HG03066 (cell line): ENCODE results near the gene C1QTNF1.
A peak's percentile ranks its signal among the peaks of the same experiment; 100 is the strongest.
"Not testable (repeated sequence)": the region's sequence is repeated elsewhere in the genome, so short reads cannot be mapped to it uniquely, and the experiment has no call there.

ENCODE experiments used
- ATAC-seq: cut with Tn5 transposase; IDR thresholded peaks from one replicate; pipeline ENCODE4 v1.9.1; 2021; ENCODE audit warnings: low read depth; ENCODE audit not compliant: unreplicated experiment

The C1QTNF1 gene

DNA sequence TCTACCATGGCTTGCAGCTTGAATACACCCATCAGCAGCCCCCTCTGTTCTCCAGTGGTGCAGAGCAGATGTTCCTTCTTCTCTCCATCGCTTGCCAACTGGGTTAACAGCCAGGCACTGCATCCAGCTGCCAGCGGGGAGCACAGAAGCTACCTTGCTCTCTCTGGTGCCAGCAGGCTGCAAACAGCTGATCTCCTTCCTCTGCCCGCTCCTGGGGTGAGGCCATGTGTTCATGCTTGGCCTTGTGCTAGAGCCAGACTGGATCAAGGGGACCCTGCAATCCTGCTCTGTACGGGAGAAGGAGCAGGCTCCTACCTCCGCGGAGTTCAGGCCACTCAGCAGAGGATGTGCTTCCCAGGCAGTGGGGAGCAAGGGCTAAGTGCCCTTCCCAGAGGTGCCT lies 26.6 kb downstream of the C1QTNF1 start:
- ATAC-seq = no peak

DNA sequence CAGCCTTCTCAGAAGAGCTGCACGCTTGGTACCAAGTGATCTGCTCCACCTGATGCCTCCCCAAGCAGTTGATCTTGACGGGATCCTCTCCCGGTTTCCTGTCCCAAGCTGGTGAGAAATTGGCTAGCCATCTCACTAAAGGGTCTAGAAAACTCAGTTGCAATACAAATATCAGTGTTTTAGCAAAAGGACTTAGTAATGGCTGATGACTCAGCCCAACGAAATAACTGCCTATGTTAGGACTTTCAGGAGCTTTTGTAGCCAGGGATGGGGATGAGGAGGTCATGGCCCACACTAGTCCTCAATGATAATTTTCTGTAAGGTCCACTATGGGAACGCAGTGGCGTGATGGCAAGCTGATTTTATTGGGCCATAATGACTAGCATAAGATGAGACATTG lies 27.3 kb downstream of the C1QTNF1 start:
- no peak for ATAC-seq

DNA sequence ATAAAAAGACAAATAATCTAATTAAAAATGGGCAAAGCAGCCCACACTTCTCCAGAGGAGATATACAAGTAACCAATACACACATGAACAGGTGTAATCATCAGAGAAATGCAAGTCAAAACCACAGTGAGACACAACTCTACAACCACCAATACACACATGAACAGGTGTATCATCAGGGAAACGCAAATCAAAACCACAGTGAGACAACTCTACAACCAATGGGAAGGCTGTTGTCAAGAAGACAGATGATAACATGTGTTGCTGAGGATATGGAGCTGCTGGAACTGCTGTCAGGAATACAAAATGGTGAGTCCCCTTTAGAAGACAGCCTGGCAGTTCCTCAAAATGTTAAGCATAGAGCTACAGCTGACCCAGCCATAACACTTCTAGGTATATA lies 28.2 kb downstream of the C1QTNF1 start:
- ATAC-seq = no peak

DNA sequence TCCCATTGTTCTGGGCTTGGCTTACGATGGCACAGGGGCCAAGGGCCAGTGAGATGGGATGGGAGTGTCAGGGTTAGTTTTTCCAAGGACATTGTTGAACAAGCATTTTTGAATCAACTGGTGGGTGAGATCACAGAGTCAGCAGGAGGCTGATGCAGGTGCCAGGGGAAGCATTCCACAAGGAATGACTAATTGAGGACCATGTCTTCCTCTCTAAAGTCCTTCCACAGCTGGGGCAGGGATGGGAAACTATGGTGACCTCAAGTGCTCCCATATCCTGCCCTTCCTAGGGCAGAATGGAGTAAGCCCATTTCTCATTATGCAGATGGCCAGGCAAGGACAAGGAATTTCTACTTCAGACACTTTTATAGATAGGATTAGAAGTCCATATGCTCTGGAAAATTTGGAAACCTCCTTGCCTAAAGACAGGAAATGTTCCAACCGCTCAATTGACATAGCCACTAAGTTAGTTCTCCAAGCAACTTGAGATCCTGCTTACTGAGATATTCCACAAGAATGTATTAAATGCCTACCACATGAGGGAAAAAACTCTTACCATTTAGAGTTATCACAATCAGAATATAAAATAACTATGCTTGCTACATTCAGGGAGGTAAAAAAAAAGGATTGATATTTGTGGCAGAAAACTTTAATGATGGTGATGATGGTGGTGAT lies 29.4 kb downstream of the C1QTNF1 start:
- no peak for ATAC-seq

DNA sequence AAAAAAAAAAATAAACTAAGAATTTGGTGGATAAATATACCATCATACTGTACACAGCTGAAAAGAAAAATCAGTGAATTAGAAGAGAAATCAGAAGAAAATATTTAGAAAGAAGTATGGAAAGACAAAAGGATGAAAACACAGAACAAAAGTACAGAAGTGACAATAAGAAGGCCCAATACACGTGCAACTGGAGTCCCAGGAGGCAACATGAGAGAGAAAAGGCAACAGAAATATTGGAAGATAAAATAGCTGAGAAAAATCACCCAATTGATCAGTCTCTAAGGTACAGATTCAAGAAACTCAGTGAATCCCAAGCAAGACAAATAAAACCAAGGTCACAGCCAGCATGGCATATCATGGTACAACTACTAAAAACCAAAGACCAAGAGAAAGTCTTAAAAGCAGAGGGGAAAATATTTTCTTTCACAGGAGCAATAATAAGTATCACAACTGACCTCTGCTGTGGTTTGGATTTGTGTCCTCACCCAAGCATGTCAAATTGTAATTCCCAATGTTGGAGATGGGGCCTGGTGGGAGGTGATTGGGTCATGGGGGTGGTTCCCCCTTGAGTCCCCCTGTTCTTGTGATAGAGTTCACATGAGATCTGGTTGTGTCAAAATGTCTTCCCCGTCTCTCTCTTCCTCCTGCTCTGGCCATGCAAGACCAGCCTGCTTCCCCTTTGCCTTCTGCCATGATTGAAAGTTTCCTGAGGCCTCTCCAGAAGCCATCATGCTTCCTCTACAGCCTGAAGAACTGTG lies 30.4 kb downstream of the C1QTNF1 start:
- no peak for ATAC-seq

DNA sequence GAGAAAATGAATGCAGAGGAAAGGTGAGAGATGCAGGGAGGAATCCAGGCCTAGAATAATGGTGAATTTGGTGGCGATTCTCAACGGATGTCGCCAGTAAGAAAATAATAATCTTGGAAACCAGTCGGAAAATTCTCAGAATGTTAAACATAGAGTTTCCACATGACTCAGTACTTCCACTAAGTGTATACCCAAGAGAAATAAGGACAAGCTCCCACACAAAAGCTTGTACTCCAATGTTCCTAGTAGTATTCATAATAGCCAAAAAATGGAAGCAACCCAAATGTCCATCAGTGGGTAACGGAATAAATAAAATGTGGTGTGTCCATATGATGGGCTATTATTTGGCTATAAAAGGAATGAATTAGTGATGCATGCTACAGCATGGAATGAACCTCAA lies 31.2 kb downstream of the C1QTNF1 start:
- no peak for ATAC-seq

DNA sequence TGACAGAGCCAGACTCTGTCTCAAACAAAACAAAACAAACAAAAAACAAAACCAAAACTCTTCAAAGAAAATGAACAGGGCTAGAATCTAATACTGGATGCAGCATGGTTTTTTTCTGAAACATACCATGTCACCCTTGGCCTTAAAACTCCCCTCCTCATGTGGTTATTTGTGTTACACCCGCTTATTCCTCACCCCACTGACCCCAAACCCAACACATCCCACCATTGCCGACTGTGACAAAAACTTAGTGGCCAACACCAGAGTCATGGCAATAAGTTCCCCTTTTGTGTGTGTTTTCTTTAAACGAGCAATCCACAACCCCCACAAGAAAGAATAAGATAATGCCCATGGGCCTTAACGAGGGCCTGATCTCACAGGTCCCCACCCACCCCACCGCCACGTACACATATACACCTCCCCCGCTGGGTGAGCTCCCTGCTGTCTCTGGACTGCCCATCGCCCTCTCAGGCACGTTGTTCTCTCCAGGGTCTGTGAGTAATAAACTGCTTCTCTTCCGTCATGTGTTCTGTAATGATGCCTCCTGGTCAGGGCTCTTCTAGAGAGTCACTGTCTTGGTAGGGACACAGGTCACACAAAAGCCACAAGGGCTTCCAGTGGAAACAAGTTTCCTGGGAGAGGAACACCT lies 33.9 kb downstream of the C1QTNF1 start:
- ATAC-seq = no peak

DNA sequence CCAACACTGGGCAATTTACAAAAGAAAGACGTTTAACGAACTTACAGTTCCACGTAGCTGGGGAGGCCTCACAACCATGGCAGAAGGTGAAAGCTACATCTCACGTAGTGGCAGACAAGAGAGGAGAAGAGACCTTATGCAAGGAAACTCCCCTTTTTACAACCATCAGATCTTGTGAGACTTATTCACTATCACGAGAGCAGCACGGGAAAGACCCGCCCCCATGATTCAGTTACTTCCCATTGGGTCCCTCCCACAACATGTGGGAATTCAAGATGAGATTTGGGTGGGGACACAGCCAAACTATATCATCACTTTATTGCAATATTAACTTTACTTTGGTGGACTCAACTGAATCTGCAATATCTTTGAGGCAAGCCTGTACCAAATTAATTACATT lies 38.7 kb downstream of the C1QTNF1 start:
- no peak for ATAC-seq

DNA sequence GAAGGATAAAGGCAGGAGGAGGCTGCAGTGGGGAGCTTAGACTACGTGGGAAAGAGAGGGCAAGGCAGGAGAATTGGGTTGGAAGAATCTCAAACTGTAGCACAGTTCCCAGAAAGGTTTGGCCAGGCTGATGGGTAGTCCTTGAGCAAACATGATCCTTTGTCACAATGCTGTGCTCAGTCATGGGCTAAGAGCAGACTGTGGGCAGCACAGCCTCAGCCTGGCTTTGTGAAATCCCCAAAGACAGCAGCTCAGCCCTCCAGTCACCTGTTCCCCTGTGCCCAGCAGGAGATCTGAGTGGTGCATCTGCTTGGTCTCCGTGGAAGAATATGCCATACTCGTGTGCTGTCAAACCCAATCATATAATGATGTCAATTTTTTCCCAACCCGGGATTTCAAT lies 40.1 kb downstream of the C1QTNF1 start:
- ATAC-seq = no peak

DNA sequence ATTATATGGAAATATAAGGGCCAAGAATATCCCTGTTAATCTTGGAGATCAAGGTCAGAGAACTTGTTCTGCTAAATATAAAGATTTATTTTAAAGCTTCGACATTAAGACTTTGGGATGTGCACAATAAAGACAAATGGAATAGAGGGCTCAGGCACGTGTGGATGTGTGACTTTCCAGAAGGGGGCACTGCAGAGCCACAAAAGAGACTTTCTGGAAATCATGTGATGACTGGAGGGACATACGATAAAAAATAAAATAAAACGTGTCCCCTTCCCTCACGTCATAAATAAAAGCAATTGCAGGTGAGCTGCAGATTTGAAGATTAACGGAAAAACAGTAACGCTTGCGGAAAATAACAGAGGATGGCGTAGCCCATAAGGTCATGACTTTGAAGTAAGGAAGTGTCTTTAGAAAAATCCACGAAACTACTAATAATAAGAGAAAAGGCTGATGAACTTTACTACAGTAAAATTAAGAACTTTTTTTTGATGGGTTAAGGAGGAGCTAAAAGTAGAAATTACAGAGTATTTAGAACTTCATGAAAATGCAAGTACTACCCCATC lies 41.2 kb downstream of the C1QTNF1 start:
- no peak for ATAC-seq

DNA sequence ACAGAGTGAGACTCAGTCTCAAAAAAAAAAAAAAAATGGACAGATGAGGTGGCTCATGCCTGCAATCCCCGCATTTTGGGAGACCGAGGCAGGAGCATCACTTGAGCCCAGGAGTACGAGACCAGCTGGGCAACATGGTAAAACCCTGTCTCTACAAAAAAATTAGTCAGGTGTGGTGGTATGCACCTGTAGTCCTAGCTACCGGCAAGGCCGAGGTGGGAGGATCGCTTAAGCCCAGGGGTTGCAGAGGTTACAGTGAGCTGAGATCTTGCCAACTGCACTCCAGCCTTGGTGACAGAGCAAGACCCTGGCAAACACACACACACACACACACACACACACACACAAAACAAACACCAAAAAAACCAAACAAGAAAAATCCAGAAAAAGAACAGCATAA lies 43.0 kb downstream of the C1QTNF1 start:
- no peak for ATAC-seq

DNA sequence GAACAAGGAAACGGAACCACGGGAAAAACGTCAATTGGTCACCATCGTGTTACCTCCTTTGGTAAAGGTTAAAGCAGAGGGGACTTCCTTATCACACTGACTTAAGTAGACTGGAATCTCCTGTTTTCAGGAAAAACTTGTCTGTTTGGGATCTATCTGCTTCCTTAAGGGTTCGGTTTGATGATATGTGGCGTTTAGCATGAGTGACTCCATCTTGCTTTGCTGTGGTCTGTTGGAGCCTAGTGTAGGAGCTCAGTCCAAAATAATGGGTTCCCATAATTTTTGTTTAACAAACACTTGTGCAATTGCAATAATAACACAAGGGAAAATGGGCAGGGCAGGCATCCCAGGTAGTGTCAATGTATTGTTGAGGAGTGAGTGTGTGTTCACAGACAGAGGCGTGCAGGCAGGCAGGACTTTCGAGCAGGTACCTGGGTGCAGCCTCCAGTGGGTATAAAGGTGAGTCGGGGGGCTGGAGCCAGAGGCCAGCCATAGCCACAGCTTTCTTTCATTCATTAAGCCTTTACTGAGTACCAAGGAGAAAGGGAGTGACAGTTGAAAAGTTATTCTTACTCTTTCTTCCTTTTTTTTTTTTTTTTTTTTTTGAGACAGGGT lies 46.4 kb downstream of the C1QTNF1 start:
- ATAC-seq = no peak

DNA sequence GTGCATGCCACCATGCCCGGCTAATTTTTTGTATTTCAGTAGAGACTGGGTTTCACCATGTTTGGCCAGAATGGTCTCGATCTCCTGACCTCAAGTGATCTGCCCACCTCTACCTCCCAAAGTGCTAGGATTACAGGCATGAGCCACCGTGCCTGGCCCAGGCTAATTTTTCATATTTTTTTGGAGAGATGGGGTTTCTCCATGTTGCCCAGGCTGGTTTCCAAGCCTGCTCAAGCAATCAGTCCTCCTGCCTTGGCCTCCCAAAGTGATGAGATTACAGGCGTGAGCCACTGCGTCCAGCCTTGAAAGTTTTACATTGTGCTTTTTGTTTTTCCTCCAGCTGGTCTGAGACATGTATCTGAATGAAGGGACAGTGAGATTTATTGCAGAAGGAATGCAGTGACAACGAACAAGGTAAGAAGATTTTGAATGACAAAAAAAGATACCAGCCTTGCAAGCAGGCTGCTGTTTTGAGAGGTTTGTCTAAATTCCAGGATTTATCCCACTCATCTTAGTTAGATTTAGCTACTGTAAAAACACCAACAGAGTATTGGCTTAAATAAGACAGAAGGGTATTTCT lies 47.3 kb downstream of the C1QTNF1 start:
- no peak for ATAC-seq

DNA sequence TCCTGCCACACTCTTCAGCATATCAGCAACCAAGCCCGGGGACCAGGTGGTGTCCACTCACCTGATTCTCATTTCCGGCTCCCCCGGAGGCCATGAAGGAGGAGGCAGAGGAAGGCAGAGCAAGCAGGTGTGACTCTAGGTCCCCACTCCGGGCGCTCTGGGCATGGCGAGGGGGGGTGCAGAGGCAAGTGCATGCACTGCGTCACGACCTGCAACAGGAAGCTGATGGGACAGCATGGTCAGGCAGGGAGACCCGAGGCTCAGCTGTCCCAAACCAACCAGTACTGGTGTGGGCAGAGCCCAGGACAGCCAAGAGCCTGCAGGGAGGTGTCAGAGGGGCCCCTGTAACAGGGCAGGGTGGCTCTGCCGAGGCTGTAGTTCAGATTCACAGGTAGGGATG lies 48.6 kb downstream of the C1QTNF1 start:
- no peak for ATAC-seq

DNA sequence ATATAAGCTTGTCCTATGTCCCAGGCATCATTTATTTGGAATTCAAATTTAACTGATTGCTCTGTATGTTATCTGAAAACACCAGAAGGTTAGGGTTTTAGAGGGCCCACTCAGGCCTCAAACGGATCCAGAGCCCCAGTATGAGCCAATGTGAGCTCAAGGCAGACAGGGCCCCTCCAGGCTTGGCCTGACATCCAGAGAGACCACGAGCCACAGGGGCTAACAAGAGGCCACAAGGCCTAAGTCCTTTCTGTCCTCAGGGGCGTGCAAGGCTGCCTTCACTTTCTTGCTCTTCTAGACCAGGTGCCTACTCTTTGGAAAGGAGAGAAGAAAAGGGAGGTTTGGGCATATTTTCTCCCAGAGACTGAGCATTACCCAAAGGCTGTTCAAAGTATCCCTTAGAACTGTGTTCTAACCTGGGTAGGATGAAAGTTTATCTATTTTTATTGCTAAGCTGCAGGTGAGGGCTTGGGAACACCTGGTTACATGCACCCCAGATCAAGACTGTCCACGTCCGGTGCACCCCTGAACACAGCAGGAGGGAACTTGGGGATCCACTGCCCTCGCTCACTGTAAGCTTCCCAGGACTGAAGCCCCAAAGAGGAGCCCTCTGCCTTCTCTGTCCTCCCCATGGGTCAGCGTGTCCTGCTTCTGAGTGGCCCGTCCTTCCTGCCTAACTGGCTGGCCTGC lies 49.2 kb downstream of the C1QTNF1 start:
- ATAC-seq = no peak

DNA sequence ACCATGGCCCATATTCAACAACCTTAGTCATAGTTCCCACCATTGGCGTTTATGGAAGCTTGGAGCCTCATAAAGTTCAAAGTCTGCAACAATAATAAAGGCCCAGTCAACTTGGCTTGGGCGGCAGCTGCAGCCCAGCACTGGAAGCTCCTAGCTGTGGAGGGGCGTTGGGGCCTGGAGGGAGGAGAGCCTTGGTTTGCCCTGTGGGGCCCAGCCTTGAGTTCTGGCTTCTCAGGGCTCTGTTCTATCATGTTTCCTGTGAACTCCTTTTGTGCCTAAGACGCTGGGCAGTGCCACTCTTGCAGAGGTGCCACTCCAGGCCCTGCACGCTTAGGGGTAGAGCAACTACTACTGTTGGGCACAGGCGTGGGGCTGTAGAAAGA lies 49.7 kb downstream of the C1QTNF1 start:
- no peak for ATAC-seq

DNA sequence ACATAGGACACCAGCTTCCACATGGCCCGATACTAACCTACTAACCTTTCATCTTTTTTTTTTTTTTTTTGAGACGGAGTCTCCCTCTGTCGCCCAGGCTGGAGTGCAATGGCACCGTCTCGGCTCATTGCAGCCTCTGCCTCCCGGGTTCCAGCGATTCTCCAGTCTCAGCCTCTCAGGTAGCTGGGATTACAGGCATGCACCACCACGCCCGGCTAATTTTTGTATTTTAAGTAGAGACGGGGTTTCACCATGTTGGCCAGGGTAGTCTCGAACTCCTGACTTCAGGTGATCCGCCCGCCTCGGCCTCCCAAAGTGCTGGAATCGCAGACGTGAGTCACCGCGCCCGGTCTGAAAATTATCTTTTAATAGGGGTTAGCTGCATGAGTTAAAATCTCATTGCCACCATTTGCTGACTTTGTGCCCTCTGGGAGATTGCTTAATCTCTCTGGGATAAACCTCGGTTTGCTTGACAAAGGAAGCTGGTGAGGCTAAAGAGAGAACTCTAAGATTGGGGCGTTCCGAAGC lies 50.2 kb downstream of the C1QTNF1 start:
- not testable (repeated sequence) for ATAC-seq

DNA sequence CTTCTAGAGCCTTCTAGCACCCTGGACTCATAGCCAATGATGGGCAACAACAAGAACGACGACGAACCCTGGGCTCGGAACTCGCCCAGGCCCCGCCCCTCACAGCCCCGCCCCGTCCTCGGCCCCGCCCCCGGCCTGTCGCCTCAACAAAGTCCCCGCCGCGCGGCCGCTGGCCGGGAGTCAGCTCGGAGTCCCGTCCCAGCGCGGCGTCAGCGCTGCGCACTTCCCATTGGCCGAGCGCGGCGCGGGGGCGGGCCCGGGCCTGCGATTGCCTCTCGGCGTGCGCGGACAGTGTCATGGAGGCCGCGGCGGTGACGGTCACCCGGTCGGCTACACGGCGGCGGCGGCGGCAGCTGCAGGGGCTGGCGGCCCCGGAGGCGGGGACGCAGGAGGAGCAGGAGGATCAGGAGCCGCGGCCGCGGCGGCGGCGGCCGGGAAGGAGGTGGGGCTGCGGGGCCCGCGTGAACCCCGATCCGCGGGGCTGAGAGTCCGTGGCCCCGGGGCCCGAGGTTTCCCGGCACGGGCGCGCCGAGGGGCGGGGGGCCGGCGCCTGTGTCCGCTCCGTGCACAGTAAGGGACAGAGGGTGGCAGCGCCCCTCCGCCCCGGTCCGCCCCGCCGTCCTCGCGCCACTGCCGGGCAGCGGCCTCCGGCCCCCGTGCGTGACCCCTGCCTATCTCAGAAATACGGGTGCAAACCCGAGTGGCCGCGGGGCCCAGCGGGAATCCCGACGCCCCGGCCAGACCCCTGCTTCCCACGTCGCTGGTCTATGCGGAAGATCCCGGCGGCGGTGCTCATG lies 50.9 kb downstream of the C1QTNF1 start, which contains the start of gene ENGASE:
ENGASE (plus strand) TSS at position 176 of the 797 bp plus-strand sequence; CDS start at position 297, 121 bp downstream.
- ATAC-seq = peak; percentile 90

DNA sequence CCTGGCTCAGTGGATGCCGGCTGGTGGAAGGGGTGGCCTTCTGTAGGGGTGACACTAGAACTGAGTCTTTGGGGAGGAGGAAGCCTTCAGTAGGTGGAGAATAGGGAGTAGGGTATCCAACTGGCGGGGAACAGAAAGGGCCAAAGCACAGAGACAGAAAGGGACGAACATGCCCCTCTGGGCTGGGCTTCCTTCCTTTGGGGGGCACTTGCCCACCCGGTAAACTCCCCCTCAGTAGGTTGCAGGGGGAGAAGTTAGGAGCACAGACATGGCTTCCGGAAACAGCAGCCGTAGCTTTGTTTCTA lies 51.4 kb downstream of the C1QTNF1 start:
- peak; percentile 15 for ATAC-seq
